CD4-positive, alpha-beta T cell treated with Interleukin-2 at 100 ng/mL for 4 hours (primary cell): ENCODE data around the gene NPC1.
A peak's percentile ranks its signal among the peaks of the same experiment; 100 is the strongest.
"Not testable (repeated sequence)": the region's sequence is repeated elsewhere in the genome, so short reads cannot be mapped to it uniquely, and the experiment has no call there.

Experiments
- DNase-seq: peaks from one replicate; pipeline ENCODE4 v3.0.0-alpha.2; 2020; ENCODE audit warnings: low spot score

Gene NPC1

GRCh38 chr18:23586249-23587196 lies at the start of gene NPC1:
Gene NPC1 (minus strand): TSS chr18:23586506. CDS start chr18:23586343, 163 bp downstream.
- DNase-seq: peak; percentile 91

DNA sequence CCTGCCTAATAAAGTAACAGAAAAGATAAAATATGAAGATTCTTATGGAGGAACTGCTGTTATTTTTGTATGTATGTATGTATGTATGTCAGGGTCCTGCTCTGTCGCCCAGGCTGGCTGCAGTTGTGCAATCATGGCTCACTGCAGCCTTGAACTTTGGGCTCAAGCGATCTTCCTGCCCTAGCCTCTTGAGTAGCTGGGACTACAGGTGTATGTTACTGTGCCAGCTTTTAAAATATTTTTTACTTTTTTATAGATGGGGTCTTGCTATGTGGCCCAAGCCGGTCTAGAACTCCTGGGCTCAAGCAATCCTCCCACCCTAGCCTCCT lies 49.7 kb upstream of the NPC1 start:
- no peak for DNase-seq

- no peak for DNase-seq
Observed at GRCh38 chr18:23635283-23636070, 49.2 kb upstream of the NPC1 start.

GRCh38 chr18:23634692-23635091 lies 48.4 kb upstream of the NPC1 start:
- no peak for DNase-seq

GRCh38 chr18:23632615-23633014 lies 46.3 kb upstream of the NPC1 start:
- no peak for DNase-seq

DNA sequence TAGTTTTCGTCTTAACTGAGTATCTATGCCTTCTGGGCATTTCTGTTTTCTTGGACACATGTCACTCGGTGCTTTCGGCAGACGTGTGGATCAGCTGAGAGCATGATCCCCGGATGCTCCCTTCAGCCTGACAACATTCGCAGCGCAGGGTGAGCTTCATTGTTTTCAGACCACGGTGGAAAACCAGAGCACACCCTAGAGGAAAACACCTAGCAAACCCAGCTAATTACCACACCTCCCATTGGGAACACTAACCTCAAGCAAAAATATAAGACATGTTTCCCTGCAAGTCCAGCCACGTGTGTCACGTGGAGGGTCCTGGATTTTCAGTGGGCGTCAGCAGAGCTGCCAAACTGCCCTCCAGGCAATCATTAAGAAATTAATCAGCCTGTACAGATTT lies 45.4 kb upstream of the NPC1 start:
- DNase-seq: no peak

DNA sequence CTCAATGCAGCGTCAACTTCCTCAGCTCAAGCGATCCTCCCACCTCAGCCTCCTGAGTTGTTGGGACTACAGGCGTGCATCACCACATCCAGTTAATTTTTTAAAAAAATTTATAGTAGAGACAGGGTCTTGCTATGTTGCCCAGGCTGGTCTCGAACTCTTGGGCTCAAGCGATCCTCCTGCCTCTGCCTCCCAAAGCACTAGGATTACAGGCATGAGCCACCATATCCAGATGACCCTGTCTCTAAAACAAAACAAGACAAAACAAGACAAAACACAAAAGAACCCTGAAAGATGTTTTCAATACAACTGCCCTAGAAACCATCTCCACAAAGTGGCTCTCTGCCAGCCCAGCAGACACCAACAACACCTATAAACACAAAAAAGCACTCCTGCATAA lies 45.0 kb upstream of the NPC1 start:
- no peak for DNase-seq

DNA sequence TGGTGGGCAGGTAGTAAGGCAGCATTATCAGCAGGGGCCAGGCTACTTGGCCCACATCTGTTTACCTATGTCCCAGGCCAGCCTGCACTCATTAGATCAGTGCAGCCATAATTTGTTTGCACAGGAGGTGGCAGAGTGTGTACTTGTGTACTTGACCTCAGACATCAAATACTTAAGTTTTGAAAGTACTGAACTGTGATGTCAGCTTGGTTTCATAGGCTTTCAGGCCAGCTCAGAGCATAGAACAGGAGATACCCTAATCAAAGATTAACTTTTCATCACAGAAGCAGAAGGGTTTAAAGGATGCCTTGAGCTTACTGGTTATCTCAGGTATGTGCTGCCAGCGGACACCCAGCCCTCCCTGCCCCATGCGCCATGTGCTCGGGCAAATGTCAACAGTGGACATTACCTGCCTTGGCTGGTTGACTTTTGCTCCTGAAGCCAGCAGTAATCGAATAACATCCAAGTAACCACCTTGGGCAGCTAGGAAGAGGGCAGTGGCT lies 43.2 kb upstream of the NPC1 start:
- no peak for DNase-seq

DNA sequence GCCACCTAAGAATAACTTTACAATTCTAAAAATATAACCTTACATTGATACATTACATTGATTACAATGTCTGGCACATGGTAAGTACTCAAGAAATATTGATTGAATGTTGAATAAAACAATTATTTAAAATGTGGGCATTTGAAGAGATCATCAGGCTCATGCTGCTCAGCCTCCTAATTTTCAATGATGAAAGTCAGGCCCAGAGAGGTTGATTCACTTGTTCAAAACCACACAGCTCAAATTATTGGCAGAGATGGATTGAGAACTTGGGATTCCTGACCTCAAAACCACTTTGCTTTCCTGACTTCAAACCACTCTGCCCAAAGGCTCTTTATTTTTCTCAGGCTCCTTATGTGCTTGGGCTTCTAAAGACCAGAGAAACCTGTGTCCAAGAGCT lies 41.7 kb upstream of the NPC1 start:
- no peak for DNase-seq

- no peak for DNase-seq
Observed at GRCh38 chr18:23627321-23627720, 41.0 kb upstream of the NPC1 start.

DNA sequence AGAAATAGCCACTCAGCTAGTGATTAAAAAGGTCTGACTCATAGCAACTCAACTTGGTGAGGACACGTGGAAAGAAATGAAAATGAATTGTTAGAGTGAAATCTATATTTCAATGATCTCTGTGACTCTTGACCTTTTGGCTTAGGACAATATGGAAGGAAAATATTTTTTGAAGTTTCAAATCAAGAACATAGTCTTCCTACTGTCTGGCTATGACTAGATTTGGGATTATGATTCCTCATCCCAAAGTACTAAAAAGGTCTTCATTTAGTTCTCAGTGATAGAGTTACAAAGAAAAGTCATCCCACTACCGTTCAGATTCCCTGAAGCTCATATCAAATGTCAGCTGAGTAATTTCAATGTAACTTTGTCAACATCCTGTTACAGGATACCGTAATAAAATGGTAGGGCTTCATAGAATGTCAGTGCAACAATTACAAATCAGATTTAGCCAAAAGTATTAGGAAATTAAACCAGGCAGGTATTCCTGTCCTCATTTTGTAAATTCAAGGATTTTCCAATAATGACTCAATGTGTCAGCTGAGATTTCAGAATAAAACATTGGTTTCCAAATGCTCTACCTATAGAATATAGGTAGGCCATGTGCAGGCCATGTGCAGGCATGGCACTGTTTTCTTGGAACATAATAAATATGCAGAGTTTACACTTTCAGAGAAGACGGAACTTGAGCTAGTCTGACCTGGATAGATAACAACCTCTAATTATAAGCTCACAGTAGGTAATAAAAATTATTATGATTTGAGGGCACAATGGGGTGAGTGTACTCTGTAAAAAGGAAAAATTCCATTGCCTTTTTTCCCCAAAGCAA lies 40.4 kb upstream of the NPC1 start:
- DNase-seq: no peak

GRCh38 chr18:23623040-23623439 lies 36.7 kb upstream of the NPC1 start:
- DNase-seq: no peak

GRCh38 chr18:23619388-23619881 lies 33.1 kb upstream of the NPC1 start:
- DNase-seq: no peak

DNA sequence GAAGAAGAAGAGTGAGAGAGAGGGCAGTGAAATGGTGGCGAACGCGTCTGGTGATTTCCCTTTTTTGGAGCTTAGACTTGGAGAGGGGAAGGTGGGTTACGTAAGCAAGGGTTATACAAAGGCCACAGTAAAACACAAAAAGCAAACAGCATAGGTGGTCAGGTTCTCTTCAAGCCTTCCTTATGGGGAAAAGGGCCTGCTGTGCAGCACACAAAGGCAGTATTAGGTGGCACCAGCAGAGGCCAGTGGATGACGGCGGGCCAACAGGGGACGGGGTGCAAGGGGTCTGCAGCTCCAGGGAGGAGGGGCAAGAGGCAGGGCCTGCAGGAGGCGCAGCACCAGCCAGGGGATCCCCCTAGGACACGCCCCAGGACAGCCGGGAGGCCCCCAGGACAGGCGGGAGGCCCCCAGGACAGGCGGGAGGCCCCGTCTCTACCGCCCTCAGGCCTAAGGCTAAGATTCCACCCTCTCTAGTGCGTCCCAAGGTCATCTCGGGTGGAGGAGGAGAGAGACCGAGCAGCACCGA lies 32.6 kb upstream of the NPC1 start:
- no peak for DNase-seq

- DNase-seq: no peak
Observed at GRCh38 chr18:23617412-23618014, 31.2 kb upstream of the NPC1 start.

DNA sequence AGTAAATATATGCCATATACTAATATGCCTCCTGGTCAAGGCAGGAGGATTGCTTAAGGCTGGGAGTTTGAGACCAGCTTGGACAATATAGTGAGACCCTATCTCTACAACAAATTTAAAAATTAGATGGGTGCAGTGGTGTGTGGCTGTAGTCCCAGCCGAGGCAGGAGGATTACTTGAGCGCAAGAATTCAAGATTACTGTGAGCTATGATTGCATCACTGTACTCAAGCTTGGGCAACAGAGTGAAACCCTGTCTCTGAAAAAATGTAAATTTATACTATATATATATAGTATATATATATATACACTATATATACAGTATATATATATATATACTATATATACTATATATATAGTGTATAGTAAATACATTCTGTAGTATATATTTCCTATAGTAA lies 30.0 kb upstream of the NPC1 start:
- no peak for DNase-seq

DNA sequence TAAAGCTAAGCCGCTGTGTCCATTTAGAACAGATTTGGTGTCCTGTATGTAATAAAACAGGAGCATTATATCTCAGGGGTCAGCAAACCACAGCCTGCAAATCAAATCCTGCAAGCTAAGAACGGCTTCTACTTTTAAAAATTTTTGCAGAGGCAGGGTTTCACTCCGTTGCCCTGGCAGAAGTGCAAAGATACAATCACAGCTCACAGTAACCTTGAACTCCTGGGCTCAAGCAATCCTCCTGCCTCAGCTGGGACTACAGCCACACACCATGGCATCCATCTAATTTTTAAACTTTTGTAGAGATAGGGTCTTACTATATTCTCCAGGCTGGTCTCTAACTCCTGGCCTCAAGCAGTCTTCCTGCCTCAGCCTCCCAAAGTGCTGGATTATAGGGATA lies 28.6 kb upstream of the NPC1 start:
- no peak for DNase-seq

- DNase-seq: no peak
Observed at GRCh38 chr18:23614413-23614812, 28.1 kb upstream of the NPC1 start.

- DNase-seq: not testable (repeated sequence)
Observed at GRCh38 chr18:23613091-23613475, 26.8 kb upstream of the NPC1 start.

DNA sequence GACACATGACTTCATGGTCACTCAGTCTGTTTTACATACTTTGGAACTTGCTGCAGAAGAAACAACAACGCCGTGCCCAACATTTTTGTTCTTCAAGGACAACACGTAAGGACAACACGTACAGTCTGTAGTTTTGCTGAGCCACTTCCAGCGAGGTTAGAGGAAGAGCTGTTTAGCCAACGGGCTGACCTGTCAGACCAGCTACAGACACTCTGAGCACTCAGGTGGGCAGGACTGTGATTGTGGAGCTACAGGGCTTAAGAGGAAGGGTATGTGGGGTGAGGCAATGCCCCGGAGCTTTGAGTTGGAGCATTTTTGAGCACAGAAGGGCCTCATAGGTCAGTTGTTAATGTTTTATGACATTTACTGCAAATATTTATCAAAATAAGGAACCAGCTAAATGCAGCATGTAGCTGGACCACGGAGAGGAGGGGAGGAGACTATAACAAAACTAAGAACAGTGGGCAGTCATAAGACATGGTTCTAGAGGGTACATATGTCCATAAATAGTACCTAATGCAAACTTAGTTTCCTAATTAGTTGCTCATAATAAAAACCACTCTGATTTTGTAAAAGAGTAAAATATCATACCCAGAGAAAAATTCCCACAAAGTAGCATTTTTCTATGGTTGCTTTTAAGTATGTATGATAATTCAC lies 26.3 kb upstream of the NPC1 start:
- DNase-seq: no peak
